Lower lobe of right lung (tissue), 2 donors: ENCODE measurements around the gene SPRN. TPM values are rescaled to one million over a fixed set of nuclear protein-coding genes. Genes with fewer than 3 reads are reported as not detected.

ENCODE experiments used
- ATAC-seq, 2 donors: fragments of 200-7000 bp; cut with Tn5 transposase; one replicate each; pipeline ENCODE4 v1.9.1; 2020 to 2022; ENCODE audit warnings: mild to moderate bottlenecking in 2 of 2, moderate library complexity in 2 of 2
- DNase-seq: peaks from one replicate; pipeline ENCODE4 v3.0.0-alpha.2; 2020
- H3K27ac ChIP-seq: fragments of 200-600 bp; one replicate; pipeline ENCODE4 v1.8.0; 2022
- H3K27me3 ChIP-seq: fragments of 200-600 bp; one replicate; pipeline ENCODE4 v1.8.0; 2022; ENCODE audit warnings: low read depth
- H3K36me3 ChIP-seq: fragments of 200-600 bp; one replicate; pipeline ENCODE4 v1.8.0; 2022; ENCODE audit warnings: mild to moderate bottlenecking
- H3K4me1 ChIP-seq: fragments of 200-600 bp; one replicate; pipeline ENCODE4 v1.8.0; 2022
- H3K4me3 ChIP-seq: fragments of 200-600 bp; one replicate; pipeline ENCODE4 v1.8.0; 2022; ENCODE audit warnings: mild to moderate bottlenecking
- H3K9me3 ChIP-seq: fragments of 200-600 bp; one replicate; pipeline ENCODE4 v1.8.0; 2022
- intact Hi-C: fragments of 100-400 bp; cut with DNase I; formaldehyde crosslinking; loops from one replicate; pipeline ENCODE4 v1.11.0; 2022
- total RNA-seq: library from RNA; stranded (reverse); fragmentation: NEBNext Ultra II Directional; extraction: Animal tissue kit (Norgen Biotek cat#: 25700); gene quantifications from one replicate; pipeline ENCODE4 v1.2.1, GENCODE V29; 2021
- TF ChIP-seq, protein P1 (sequence below): fragments of 200-600 bp; IDR thresholded peaks from one replicate; pipeline ENCODE4 v1.8.0; 2022; ENCODE audit warnings: antibody characterized with exemption, mild to moderate bottlenecking
- donor health status: DM: no; HTN: yes; CAD: no; lungs with severe emphysema.

SPRN gene
- total RNA-seq, 1 donor from 2014 or later = not detected

DNA sequence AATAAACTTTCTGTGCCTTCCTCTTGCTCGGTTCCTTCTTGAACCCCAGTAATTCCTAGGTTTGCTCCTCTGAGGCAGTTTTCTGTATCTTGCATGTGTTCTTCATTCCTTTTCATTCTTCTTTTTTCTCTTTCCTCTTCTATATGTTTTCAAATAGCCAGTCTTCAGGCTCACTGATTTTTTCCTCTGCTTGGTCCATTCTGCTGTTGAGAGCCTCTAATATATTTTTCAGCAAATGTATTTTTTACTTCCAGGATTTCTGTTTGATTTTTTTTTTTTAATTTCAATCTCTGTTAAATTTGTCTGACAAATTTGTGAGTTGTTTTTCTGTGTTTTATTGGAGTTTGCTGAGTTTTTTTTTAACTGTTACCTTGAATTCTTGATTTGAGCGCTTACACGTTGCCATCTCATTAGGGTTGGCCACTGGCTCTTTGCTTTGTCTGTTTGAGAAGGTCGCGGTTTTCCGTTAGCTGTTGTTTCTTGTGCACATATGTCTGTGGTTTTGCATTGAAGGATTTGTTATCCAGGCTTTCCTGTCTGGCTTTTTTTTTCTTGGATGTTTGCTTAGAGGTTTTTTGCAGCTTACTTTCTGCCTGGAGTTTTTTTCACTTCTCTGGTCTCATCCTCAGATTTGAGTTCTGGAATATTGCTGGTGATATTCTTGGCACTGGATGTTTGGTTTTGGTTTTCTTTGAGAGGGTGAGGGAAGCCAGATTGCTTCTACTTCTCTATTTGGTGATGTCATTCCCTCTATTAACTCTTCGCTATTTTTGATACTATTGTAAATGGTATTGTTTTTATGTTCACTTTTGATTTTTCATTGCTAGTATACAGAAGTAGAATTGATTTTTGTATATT lies 12.7 kb downstream of the SPRN start:
- H3K27me3 ChIP-seq = no peaks in the 10 kb centered on the region
- no peak for DNase-seq
- ATAC-seq = no peak
- peaks cover 17% of the 10 kb centered on the region for H3K9me3 ChIP-seq
- intact Hi-C loops = no loop called here
- H3K27ac ChIP-seq = no peak overlapping the region
- H3K36me3 ChIP-seq = peaks cover 44% of the 10 kb centered on the region
- H3K4me3 ChIP-seq = no peak overlapping the region
- H3K4me1 ChIP-seq = no peaks in the 10 kb centered on the region
- TF ChIP-seq, protein P1, sequence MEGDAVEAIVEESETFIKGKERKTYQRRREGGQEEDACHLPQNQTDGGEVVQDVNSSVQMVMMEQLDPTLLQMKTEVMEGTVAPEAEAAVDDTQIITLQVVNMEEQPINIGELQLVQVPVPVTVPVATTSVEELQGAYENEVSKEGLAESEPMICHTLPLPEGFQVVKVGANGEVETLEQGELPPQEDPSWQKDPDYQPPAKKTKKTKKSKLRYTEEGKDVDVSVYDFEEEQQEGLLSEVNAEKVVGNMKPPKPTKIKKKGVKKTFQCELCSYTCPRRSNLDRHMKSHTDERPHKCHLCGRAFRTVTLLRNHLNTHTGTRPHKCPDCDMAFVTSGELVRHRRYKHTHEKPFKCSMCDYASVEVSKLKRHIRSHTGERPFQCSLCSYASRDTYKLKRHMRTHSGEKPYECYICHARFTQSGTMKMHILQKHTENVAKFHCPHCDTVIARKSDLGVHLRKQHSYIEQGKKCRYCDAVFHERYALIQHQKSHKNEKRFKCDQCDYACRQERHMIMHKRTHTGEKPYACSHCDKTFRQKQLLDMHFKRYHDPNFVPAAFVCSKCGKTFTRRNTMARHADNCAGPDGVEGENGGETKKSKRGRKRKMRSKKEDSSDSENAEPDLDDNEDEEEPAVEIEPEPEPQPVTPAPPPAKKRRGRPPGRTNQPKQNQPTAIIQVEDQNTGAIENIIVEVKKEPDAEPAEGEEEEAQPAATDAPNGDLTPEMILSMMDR = no peak

DNA sequence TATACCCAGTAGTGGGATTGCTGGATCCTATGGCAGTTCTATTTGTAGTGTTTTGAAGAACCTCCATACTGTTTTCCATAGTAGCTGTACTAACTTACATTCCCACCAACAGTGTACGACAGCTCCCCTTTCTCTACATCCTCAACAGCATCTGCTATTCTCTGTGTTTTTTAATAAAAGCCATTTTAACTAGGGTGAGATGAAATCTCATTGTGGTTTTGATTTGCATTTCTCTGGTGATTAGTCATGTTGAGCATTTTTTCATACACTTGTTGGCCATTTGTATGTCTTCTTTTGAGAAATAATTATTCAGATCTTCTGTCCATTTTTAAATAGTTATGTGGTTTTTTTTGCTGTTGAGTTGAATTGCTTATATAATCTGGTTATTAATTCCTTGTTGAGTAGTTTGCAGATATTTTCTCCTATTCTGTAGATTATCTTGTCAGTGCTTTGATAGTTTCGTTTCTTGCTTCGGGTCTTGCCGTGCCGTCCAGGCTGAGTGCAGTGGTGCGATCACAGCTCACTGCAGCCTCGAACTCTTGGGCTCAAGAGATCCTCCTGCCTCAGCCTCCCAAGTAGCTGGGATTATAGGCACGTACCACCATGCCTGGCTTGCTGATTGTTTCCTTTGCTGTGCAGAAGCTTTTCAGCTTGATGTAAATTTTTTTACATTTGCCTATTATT lies 18.4 kb downstream of the SPRN start:
- DNase-seq (no peak), ATAC-seq (no peak)
- intact Hi-C loops = no loop called here
- Histone ChIP-seq H3K36me3 (peaks cover 77% of the 10 kb centered on the region), H3K4me1 (no peaks in the 10 kb centered on the region), H3K27me3 (no peaks in the 10 kb centered on the region), H3K4me3 (no peak overlapping the region), H3K27ac (no peak overlapping the region), H3K9me3 (peaks cover under 1% of the 10 kb centered on the region)
- TF ChIP-seq, protein P1 = no peak

DNA sequence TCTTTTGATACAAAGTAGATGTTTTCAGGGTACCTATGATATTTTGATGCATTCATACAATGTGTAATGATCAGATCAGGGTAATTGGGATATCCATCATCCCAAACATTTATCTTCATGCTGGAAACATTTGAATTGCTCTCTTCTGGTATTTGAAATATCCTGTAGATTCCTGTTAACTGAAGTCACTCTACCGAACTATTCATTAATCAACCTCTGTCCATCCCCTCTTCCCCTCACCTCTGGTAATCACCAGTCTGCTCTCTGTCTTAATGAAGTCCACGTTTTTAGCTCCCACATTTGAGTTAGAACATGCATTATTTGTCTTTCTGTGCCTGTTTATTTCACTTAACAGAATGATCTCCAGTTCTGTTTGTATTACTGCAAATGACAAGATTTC lies 19.2 kb downstream of the SPRN start:
- TF ChIP-seq, protein P1 = no peak
- Histone ChIP-seq H3K27ac (no peak overlapping the region), H3K4me1 (no peaks in the 10 kb centered on the region), H3K4me3 (no peak overlapping the region), H3K9me3 (no peaks in the 10 kb centered on the region), H3K27me3 (no peaks in the 10 kb centered on the region), H3K36me3 (peaks cover 76% of the 10 kb centered on the region)
- DNase-seq = no peak
- ATAC-seq = no peak
- intact Hi-C loops = no loop called here

DNA sequence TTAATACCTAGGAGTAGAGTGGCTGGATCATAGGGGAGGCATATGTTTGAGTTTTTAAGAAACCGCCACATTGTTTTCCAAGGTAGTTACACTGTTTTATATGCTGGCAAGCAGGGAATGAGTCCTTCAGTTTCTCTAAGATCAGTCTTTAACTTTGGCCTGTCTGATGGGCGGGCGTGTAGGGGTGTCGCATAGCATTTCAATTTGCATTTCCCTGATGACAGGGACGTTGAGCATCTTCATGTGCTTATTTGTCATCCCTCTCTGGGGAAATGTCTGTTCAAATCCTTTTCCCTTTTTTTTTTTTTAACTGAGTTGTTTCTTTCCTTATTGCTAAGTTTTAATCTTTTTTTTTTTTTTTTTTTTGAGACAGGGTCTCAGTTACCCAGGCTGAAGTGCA lies 20.6 kb downstream of the SPRN start:
- TF ChIP-seq, protein P1 = no peak
- no peak overlapping the region for H3K4me3 ChIP-seq
- no peaks in the 10 kb centered on the region for H3K27me3 ChIP-seq
- DNase-seq (no peak), ATAC-seq (no peak)
- H3K9me3 ChIP-seq = no peaks in the 10 kb centered on the region
- peaks cover 82% of the 10 kb centered on the region for H3K36me3 ChIP-seq
- H3K27ac ChIP-seq = no peak overlapping the region
- intact Hi-C loops = no loop called here
- H3K4me1 ChIP-seq = no peaks in the 10 kb centered on the region

DNA sequence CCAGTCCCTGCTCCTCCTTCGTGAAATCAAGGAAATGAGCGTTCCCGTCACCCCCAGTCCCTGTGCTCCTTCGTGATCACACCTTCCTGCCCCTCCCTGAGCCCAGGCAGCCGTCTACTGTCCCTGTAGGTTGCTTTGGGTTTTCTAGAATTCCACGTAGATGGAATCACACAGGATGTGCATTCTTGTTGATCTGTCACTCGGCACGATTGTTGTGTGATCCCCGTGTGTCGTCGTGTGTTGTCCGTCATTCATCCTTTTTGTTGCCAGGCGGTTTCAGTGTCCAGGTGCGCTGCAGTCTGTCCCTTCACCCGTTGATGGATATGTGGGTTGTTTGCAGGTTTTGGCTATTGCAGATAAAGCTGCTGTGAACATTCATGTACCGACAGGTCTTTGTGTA lies 21.1 kb downstream of the SPRN start:
- DNase-seq = no peak
- intact Hi-C loops = no loop called here
- Histone ChIP-seq H3K36me3 (peaks cover 87% of the 10 kb centered on the region), H3K9me3 (no peaks in the 10 kb centered on the region), H3K27me3 (no peaks in the 10 kb centered on the region), H3K4me3 (no peak overlapping the region), H3K4me1 (no peaks in the 10 kb centered on the region), H3K27ac (no peak overlapping the region)
- TF ChIP-seq, protein P1 = no peak
- ATAC-seq = no peak
